Lower leg skin (tissue), 3 donors: ENCODE results near the gene ADARB2.

ENCODE experiments used
- CTCF ChIP-seq, 3 donors: fragments of 450-650 bp; IDR thresholded peaks; one replicate each; pipeline ENCODE4 v1.5.1; 2016; ENCODE audit warnings: antibody characterized with exemption in 3 of 3, mild to moderate bottlenecking in 3 of 3, moderate library complexity in 2 of 3
- POLR2A ChIP-seq, 2 donors: fragments of 450-650 bp; IDR thresholded peaks; one replicate each; pipeline ENCODE4 v1.6.1; 2016 to 2017; ENCODE audit warnings: antibody characterized with exemption in 2 of 2, mild to moderate bottlenecking in 1 of 2, moderate library complexity in 1 of 2

GRCh38 chr10:1569208-1569607 is 168.1 kb downstream of the ADARB2 start:
- TF ChIP-seq CTCF (IDR thresholded peaks at IDR 0.05) = no peak
- no peak for TF ChIP-seq POLR2A (IDR thresholded peaks at IDR 0.05)
